Neural crest cell (in vitro differentiated cells): ENCODE data around the gene CDK14. TPM values are rescaled to one million over a fixed set of nuclear protein-coding genes. Genes with fewer than 3 reads are reported as not detected.

Experiments used
- DNase-seq: peaks from one replicate; pipeline ENCODE4 v3.0.0; 2021; ENCODE audit warnings: low read depth, mixed read lengths, low spot score
- H3K27ac Mint-ChIP-seq: one replicate; pipeline ENCODE4 v1.8.0; 2021; ENCODE audit warnings: mild to moderate bottlenecking, mixed read lengths; ENCODE audit not compliant: unreplicated experiment
- H3K27me3 Mint-ChIP-seq: 2 replicates; pipeline ENCODE4 v1.8.0; 2021; ENCODE audit warnings: low read depth, mild to moderate bottlenecking, mixed read lengths
- H3K36me3 Mint-ChIP-seq: 2 replicates; pipeline ENCODE4 v1.8.0; 2021; ENCODE audit warnings: low read depth, mild to moderate bottlenecking, mixed read lengths
- H3K4me1 Mint-ChIP-seq: 2 replicates; pipeline ENCODE4 v1.8.0; 2021; ENCODE audit warnings: mixed read lengths
- H3K4me3 Mint-ChIP-seq: one replicate; pipeline ENCODE4 v1.8.0; 2021; ENCODE audit warnings: mild to moderate bottlenecking, mixed read lengths
- H3K9me3 Mint-ChIP-seq: 2 replicates; pipeline ENCODE4 v1.8.0; 2021; ENCODE audit warnings: mixed read lengths
- total RNA-seq: library from RNA; stranded (reverse); gene quantifications from 2 replicates; pipeline ENCODE4 v1.2.1, GENCODE V29; 2021
- TF ChIP-seq, protein P1 (sequence below): fragments of 200-600 bp; sonication (generic); conservative IDR thresholded peaks from 2 replicates; pipeline ENCODE4 v1.5.0; 2021; ENCODE audit warnings: antibody characterized with exemption, mild to moderate bottlenecking

The CDK14 gene
- total RNA-seq, 1 donor from 2014 or later: 49.6 TPM

DNA sequence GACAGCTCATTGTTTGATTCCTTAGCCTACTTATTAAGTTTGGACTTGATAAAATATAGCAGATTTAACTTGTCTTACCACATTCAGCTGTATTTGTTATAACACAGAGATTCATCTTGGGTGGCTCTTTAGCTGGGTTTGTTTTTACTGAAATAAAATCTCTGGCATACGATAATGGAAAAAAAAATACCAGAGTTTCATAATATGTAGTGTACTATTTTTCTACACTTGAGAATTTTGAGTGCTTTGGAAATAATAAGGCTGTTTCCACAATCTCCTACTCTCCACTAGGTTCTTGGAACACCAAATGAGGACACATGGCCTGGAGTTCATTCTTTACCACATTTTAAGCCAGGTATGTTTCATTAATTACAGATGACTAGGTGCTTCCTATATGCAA is 449.5 kb downstream of the CDK14 start:
- Mint-ChIP-seq H3K36me3 (no peaks in the 10 kb centered on the region), H3K9me3 (no peaks in the 10 kb centered on the region), H3K27ac (no peak overlapping the region), H3K4me1 (peaks cover 17% of the 10 kb centered on the region), H3K4me3 (no peak overlapping the region), H3K27me3 (no peaks in the 10 kb centered on the region)
- no peak for DNase-seq
- TF ChIP-seq, protein P1, sequence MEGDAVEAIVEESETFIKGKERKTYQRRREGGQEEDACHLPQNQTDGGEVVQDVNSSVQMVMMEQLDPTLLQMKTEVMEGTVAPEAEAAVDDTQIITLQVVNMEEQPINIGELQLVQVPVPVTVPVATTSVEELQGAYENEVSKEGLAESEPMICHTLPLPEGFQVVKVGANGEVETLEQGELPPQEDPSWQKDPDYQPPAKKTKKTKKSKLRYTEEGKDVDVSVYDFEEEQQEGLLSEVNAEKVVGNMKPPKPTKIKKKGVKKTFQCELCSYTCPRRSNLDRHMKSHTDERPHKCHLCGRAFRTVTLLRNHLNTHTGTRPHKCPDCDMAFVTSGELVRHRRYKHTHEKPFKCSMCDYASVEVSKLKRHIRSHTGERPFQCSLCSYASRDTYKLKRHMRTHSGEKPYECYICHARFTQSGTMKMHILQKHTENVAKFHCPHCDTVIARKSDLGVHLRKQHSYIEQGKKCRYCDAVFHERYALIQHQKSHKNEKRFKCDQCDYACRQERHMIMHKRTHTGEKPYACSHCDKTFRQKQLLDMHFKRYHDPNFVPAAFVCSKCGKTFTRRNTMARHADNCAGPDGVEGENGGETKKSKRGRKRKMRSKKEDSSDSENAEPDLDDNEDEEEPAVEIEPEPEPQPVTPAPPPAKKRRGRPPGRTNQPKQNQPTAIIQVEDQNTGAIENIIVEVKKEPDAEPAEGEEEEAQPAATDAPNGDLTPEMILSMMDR: no peak

DNA sequence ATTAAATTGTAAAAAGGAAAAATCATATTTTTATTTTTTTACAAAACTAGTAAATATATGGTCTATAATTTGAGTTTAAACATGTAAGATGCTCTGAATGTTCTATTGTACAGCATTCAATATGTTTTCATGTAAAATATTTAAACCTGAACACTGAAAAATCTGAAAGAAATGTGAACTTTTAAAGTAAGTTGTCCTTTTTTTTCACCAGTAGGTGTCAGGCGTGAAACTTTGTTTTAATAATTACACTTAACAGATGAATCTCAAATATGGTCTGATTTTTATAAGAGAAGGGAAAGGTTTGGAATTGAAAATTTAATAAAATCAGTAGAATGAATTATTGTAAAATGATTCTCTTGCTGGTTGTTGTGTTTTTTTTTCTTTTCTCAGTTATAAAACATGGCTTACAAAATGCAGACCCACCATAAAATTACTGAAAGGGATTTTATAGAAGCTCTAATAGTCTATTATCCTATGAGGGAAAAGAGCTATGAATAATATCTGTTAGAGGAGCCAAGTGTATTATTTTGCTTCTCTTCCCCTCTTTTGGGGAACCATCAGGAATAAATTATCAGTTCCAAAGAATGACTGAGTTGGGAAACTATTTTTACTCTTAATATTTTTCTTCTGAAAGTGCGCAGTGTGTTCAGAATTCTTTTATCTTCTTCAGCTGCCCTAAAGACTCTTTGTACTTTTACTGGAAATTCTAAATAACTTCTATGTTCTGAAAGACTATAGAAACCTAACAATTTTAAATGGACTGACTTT is 450.4 kb downstream of the CDK14 start:
- no peak for DNase-seq
- Mint-ChIP-seq H3K9me3 (no peaks in the 10 kb centered on the region), H3K4me3 (no peak overlapping the region), H3K27ac (no peak overlapping the region), H3K4me1 (peaks cover 17% of the 10 kb centered on the region), H3K36me3 (no peaks in the 10 kb centered on the region), H3K27me3 (no peaks in the 10 kb centered on the region)
- TF ChIP-seq, protein P1: peak; percentile 62

DNA sequence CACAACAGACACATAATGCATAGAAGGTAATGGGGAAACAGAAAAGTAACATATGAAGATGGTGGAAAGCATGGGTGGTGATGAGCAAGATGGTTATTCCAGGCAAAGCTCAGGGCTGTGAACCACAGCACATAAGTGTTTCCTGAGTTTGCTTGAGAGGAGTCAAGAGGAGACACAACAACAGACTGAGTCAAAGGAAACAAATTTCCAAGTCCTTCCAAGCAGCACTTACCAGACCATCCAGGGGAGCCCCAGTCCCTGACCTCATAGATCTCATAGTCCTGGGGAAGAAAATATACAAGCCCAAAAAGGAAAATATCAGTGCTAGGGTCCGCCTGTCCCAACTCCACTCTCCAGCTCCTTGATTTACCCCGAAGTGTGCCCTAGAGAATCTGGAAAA is 451.5 kb downstream of the CDK14 start:
- no peak overlapping the region for H3K4me3 Mint-ChIP-seq
- peaks cover 12% of the 10 kb centered on the region for H3K4me1 Mint-ChIP-seq
- TF ChIP-seq, protein P1: no peak
- no peaks in the 10 kb centered on the region for H3K9me3 Mint-ChIP-seq
- no peak for DNase-seq
- H3K27me3 Mint-ChIP-seq: no peaks in the 10 kb centered on the region
- H3K27ac Mint-ChIP-seq: peak overlapping the region; percentile 76
- H3K36me3 Mint-ChIP-seq: no peaks in the 10 kb centered on the region

DNA sequence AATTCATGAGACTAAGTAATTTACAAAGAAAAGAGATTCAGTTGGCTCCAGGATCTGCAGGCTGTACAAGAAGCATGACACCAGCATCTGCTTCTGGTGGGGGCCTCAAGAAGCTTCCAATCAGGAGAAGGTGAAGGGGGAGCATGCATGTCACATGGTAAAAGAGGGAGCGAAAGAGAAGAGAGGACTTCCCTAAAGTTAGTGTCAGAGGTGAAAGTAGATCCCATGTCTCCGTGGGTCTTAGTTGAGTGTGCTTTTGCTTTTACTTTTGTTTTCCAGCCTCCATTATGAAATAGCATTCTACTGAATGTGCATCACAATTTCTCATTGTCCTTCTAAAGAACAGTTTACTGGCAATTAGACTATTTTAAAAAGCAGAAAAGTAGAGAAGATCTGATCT is 454.6 kb downstream of the CDK14 start:
- H3K4me3 Mint-ChIP-seq: no peak overlapping the region
- H3K27ac Mint-ChIP-seq: no peak overlapping the region

DNA sequence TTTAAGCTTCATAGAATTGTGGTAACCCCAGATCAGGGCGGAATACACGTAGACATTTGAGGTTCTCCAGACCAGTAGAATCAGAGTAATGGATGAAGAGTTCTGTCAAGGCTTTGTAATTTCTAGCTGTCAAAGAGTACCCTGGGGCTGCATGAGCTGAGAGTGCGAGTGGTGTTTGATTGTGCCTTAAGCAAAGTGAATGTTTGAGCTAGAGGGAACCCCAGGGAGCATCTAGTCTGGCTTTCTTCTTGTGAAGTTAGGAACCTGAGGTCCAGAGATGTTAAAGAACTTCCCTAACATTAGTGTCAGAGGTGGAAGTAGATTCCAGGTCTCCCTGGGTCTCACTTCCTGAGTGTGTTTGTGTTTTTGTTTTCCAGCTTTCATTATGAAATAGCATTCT is 455.8 kb downstream of the CDK14 start:
- no peak for DNase-seq
- no peaks in the 10 kb centered on the region for H3K9me3 Mint-ChIP-seq
- no peaks in the 10 kb centered on the region for H3K27me3 Mint-ChIP-seq
- peaks cover 3% of the 10 kb centered on the region for H3K36me3 Mint-ChIP-seq
- TF ChIP-seq, protein P1: no peak
- peaks cover 5% of the 10 kb centered on the region for H3K4me1 Mint-ChIP-seq
- no peak overlapping the region for H3K4me3 Mint-ChIP-seq
- no peak overlapping the region for H3K27ac Mint-ChIP-seq

More for the DNA sequence above, 454.6 kb downstream of the CDK14 start:
- DNase-seq: no peak
- Mint-ChIP-seq H3K9me3 (no peaks in the 10 kb centered on the region), H3K36me3 (peaks cover 3% of the 10 kb centered on the region), H3K4me1 (peaks cover 5% of the 10 kb centered on the region), H3K27me3 (no peaks in the 10 kb centered on the region)
- TF ChIP-seq, protein P1: no peak
